ENCODE data around the gene CCNT2. TPM values are rescaled to one million over a fixed set of nuclear protein-coding genes. Genes with fewer than 3 reads are reported as not detected.

Gene CCNT2
- total and polyA plus RNA-seq, 7 experiments from 2014 or later = 20.6 to 78.1 (median 60.0) TPM

Other genes with a start within 250 kb of the CCNT2 start
- gene TMEM163, start 199.8 kb upstream of the CCNT2 start, total RNA-seq = under 1 TPM in 3 of 5 experiments, not detected in 2; 0.21 to 0.71 (median 0.39) TPM
- gene TMEM163, start 199.8 kb upstream of the CCNT2 start, polyA plus RNA-seq = under 1 TPM; 0.13 to 0.21 TPM
- not detected for gene ACMSD, start 80.2 kb upstream of the CCNT2 start, total RNA-seq
- gene ACMSD, start 80.2 kb upstream of the CCNT2 start, polyA plus RNA-seq = not detected
- gene MAP3K19, start 128.6 kb downstream of the CCNT2 start, total RNA-seq = under 1 TPM in 1 of 5 experiments, not detected in 4; 0.64 TPM
- gene MAP3K19, start 128.6 kb downstream of the CCNT2 start, polyA plus RNA-seq = not detected
- gene RAB3GAP1, start 133.5 kb downstream of the CCNT2 start, total RNA-seq = 10 to 100 TPM; 24.3 to 58.7 (median 42.9) TPM
- gene RAB3GAP1, start 133.5 kb downstream of the CCNT2 start, polyA plus RNA-seq = 10 to 100 TPM; 25.3 to 31.2 TPM